Brain pericyte (primary cell): ENCODE data around the gene ANO9.
"Not testable (repeated sequence)": the region's sequence is repeated elsewhere in the genome, so short reads cannot be mapped to it uniquely, and the experiment has no call there.

Source experiments
- DNase-seq: peaks from one replicate; pipeline ENCODE4 v3.0.0-alpha.2; 2012; ENCODE audit warnings: low read depth, low spot score

Gene ANO9

GRCh38 chr11:452203-452744 is 10.5 kb upstream of the ANO9 start:
- DNase-seq, result no peak

DNA sequence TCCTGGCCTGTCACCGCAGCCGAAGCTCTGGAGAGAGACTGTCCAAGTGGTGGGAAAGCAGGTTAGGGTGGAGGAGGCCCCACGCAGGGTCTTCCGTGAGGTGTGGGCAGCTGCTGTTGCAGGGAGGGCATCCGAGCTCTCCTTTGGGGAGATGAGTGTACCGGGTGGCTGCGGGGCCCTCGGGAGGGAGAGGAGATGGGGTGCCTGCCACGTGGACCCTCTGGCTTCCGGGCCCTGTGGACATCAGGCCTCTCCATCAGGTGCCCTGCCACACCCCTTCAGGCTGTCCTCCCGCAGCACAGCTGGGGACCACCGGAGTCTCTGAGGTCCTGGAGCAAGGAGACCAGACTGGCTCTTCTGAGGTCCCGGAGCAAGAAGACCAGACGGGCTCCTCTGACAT is 9.9 kb upstream of the ANO9 start:
- DNase-seq, result no peak

- no peak for DNase-seq
These were observed 9.1 kb upstream of the ANO9 start for GRCh38 chr11:450809-451451.

DNA sequence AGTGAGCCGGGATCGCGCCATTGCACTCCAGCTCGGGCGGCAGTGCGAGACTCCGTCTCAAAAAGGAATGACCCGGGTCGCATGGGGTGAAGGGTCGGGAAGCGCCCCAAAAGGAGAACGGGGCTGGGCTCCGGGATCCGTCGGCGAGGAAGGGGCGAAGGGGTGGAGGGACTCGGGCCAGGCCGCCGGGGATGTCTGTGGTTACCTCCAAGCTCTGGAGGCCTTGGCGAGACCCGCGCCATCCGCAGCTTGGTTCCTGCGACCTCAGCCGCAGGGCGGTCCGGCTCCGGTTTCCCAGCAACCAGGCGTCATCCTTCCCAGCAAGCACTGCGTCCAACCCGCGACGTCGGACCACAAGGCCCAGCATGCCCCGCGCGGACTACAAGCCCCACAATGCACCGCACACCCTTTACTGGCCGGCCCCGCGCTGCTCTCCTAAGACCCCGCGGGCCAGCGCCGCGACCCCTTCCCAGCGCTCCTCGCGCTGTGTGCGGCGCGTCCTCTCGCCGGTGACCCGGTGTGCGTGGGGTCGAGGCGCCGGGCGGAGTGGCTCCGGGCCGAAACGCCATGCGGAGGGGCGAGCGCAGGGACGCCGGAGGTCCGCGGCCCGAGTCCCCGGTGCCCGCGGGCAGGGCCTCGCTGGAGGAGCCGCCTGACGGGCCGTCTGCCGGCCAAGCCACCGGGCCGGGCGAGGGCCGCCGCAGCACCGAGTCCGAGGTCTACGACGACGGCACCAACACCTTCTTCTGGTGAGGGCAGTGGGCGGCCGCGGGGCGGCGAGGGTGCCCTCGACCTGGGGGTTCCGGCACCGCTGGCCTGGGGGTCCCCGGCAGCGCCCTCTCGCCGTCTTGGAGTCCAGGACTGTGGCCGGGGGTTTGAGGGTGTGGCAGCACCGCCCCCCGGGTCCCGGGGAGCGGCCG is 8.3 kb upstream of the ANO9 start, which contains the start of gene PTDSS2:
Gene PTDSS2, plus strand, starts transcription at position 391 of the 920 bp plus-strand sequence. Its CDS starts 177 bp downstream, at position 568.
- peak; percentile 86 for DNase-seq

GRCh38 chr11:447923-448731 is 6.3 kb upstream of the ANO9 start:
- DNase-seq, result peak; percentile 92

GRCh38 chr11:446891-447290 is 5.1 kb upstream of the ANO9 start:
- DNase-seq, result no peak

DNA sequence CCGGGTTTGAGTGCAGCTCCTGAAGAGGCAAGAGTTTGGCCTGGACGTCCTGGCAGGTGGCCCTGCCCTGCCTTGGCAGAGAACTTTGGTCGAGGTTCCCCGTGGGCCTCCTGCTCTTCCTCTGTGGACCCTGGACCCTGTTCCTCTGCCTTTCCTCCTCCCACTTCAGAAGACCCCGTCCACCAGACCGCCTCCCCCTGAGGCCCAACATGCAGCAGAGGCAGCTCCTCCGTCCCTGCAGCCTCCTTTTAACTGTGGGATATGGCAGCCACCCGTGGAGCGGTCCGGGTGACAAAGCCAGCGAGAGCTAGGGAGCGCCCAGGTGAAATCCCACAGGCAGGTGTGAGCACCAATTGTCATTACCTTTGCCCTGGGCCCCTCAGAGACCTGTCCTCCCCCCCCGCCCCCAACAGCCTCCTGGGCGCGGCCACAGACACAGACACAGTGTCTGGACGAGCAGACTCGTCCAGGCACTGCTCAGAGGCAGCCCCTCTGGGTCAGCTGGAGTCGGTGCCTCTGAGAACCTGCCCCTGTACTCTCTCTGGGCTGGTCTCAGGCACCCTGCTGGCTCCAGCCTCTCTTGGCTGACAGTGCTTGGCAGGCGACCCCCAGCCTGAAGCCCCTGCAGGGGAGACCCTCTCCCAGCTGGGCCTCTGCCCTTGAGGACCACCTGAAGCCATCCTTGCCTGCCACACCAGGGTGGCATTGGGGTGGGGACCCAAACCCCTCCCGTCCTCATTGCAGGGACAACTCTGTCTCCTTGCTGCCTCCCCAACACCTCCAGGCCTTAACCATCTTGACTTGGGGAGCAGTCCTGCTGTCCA is 4.2 kb upstream of the ANO9 start:
- no peak for DNase-seq

GRCh38 chr11:444396-445144 is 2.8 kb upstream of the ANO9 start:
- DNase-seq, result no peak

GRCh38 chr11:443542-444199 is 1.9 kb upstream of the ANO9 start:
- DNase-seq, result peak; percentile 90

DNA sequence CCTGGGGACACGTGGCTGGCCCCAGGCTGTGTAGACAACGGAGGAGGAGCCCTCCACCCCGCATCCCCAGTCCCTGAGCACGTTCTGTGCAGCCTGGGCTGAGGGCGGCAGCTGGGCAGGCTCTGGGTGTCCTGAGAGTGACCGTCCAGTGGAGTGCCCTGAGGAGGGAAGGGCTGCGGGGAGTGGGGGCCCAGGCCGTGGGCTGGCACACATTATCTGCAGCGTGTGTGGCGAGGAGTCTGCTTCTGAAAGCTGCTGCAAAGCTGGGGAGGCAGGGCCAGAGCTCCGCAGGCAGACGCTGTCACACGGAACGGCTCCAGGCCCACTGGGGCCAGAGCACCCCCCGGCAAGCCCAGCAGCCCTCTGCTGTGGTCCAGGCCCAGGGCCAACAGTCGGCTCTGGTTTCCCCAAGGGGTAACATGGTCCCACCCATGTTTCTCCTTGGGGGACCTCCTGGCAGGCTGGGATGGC is 835 bp upstream of the ANO9 start:
- no peak for DNase-seq

DNA sequence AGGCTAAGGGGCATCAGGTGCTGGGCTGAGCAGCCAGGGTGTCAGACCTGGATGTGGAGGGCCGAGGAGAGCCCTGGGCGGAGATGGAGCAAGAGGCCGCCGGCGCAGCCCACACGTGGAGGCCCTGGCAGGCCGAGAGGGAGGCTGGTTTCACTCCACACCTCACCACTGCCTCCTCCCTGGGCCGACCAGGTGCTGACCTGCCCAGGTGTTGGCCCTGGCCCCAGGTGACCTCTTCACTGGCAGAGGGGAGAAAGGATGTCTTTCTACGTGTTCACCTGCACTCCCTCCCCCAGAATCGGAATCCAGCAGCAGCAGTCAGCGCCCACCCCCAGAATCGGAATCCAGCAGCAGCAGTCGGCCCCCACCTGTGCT is 781 bp downstream of the ANO9 start:
- DNase-seq, result no peak

DNA sequence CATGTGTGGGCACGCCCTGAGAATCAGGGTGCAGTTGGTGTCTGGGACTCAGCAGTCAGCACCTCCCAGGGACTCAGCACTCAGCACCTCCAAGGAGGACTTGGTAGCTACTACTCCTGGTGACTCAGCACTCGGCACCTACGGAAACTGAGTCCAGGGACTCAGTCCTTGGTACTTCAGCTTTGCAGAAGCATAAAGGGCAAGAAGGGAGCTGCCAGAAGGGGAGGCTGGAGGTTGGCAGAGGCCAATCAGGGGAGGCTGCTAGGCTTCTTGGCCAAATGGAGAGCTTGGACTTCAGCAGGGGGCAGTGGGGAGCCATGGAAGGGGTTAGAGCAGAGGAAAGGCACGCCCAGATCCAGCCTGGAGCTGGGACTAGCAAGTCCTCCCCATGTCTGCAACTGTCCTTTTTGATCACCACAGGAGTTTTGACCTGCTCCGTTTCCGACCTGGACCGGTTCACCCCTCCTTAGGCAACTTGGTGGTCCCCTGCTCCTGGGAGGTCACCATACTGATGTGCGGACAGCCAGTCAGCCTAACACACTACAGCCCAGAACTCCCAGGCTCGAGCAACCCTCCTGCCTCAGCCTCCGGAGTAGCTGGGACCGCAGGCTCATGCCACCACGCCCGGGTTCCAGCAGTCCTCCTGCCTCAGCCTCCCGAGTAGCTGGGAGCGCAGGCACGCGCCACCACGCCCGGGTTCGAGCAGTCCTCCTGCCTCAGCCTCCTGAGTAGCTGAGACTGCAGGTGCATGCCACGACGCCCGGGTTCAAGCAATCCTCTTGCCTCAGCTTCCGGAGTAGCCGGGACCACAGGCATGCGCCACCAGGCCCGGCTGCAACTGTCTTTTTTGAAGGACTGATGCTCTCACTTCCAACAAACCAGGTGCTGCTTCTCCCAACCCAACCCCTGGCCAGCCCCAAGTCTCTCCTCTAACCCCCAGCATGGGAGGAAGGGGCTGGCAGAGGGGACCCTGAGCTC is 1.5 kb downstream of the ANO9 start:
- no peak for DNase-seq

DNA sequence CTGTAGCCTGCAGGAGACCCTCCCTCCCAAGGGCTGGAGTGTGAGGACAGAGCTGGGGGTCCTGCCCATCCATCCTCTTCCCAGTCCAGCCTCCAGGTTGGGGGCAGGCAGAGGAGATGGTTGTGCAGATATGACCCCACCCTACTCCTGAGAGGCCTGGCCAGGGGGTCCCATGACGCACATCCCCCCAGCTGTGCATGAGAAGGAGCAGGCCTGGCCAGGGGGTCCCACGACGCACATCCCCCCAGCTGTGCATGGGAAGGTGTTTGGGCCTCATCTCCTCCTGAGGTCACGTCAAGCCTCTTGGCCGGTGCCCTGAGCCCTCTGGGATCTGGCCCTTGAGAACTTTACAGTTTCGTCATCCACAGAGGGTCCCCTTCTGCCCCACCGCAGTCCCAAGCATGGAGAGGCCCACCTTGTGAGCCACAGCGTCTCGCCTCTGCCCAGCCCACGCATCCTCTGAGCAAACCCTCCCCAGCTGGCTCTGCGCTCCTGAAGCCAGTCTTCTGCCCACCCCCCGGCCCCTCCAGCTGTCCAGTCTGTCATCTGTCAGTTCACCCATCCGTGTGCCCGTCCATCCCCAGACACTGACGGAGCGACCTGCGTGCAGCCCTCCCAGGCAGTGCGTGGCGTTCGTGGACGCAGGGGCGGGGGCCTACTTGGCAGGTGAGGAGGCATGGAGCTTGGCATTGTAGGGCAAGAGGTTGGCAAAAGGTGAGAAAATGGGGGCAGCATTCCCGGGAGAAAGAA is 2.3 kb downstream of the ANO9 start:
- no peak for DNase-seq

DNA sequence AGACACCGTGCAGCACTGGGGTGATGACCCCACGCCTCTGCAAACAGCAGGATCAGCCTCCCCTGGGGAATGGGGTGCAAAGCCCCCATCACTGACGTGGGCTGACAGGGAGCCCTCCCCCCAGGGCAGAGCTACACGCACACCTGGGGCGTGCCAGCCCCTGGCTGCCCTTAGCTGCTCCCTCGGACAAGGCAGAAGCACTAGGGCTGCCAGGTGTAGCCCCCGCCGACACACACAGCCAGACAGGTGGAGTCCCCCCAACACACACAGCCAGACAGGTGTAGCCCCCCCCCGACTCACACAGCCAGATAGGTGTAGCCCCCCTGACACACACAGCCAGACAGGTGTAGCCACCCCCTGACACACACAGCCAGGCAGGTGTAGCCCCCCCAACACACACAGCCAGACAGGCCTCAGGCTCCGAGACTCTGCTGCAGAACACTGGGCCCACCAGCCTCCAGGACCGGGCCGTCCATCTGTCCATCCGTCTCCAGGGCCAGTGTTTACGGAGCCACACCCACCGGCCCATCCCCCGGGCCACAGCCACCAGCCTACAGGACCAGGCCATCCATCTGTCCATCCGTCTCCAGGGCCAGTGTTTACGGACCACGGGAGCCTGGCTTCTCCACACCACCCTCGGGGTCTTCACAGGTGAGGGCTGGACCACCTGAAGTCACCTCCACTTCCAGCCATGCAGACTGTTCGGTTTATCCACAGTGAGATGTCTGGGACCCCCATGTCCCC is 3.5 kb downstream of the ANO9 start:
- DNase-seq, result no peak

DNA sequence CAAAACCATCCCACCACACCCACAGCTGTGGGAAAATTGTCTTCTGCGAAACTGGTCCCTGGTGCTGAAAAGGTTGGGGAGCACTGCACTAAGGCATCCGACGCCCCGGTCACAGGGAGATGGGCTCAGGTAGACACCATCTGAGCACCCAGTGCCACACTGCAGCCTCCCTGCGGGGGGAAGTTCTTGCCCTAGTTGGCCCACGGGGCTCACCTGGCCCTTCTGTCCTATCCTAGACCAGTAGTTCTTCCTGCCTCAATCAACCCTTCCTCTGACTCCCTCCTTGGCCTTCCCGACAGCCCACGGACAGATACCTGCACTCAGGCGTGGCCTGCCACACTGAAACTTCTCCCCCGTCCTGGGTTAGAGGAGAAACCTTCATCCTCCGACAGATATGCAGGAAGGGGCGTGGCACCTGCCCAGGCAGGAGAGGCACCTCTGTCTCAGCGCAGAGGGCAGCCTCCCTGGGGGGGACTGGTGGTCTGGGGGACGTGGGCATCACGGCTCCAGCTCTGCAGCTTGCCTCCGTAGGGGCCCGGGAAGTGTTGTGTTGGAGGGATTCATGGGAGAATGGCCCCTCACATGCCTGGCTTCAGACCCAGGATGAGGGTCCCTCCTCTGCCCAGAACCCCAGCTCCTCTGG is 4.5 kb downstream of the ANO9 start:
- no peak for DNase-seq

GRCh38 chr11:434999-435740 is 6.6 kb downstream of the ANO9 start:
- not testable (repeated sequence) for DNase-seq
